IMR-90 (cell line): ENCODE results near the gene CANX. TPM values are rescaled to one million over a fixed set of nuclear protein-coding genes. Genes with fewer than 3 reads are reported as not detected.

Experiments used
- ATAC-seq: fragments of 200-7000 bp; cut with Tn5 transposase; 2 replicates; pipeline ENCODE4 v1.9.1; 2020; ENCODE audit warnings: low read depth, mild to moderate bottlenecking, moderate library complexity
- BruUV-seq: library from RNA; stranded (reverse); fragments of 400-500 nt; replicated peaks from 2 replicates; lab custom pipeline; 2021; lab: Mats Ljungman, UMichigan
- CTCF ChIA-PET: fragments of 300-600 bp; formaldehyde crosslinking; extraction: SDS; loops from one replicate; lab custom pipeline; 2021; ENCODE audit warnings: antibody characterized with exemption; lab: Yijun Ruan, JAX
- POLR2A ChIA-PET: fragments of 300-600 bp; sonication (Branson Sonifier 250); formaldehyde crosslinking; loops from one replicate; lab custom pipeline; 2022; ENCODE audit warnings: antibody characterized with exemption; ENCODE audit not compliant: unreplicated experiment; lab: Charles Lee
- DNase-seq: peaks from one replicate; pipeline ENCODE4 v3.0.0; 2013
- H2AFZ ChIP-seq: replicated peaks from 2 replicates; pipeline ENCODE3; 2013; ENCODE audit warnings: low read length, mild to moderate bottlenecking; ENCODE audit not compliant: poor library complexity
- H2AK5ac ChIP-seq: 2 replicates; pipeline ENCODE4 v1.6.1; 2013; ENCODE audit warnings: low read depth, low read length, inconsistent platforms
- H2AK9ac ChIP-seq: replicated peaks from 2 replicates; pipeline ENCODE3; 2013; ENCODE audit warnings: mild to moderate bottlenecking, low read depth, low read length, moderate library complexity; ENCODE audit not compliant: poor library complexity
- H2BK120ac ChIP-seq: 2 replicates; pipeline ENCODE4 v1.6.1; 2013; ENCODE audit warnings: low read depth, low read length, inconsistent platforms
- H2BK15ac ChIP-seq: 3 replicates; pipeline ENCODE4 v1.6.1; 2013; ENCODE audit warnings: low read depth, low read length, inconsistent platforms
- H2BK20ac ChIP-seq: 2 replicates; pipeline ENCODE4 v1.6.1; 2013; ENCODE audit warnings: low read depth, mild to moderate bottlenecking, inconsistent platforms, low read length, moderate library complexity
- H2BK5ac ChIP-seq: 2 replicates; pipeline ENCODE4 v1.6.1; 2013; ENCODE audit warnings: mild to moderate bottlenecking, low read depth, low read length, inconsistent platforms; ENCODE audit not compliant: poor library complexity, severe bottlenecking
- H3K14ac ChIP-seq: replicated peaks from 2 replicates; pipeline ENCODE4 v1.6.1; 2013; ENCODE audit warnings: low read depth, low read length, inconsistent platforms
- H3K18ac ChIP-seq: 2 replicates; pipeline ENCODE4 v1.6.1; 2013; ENCODE audit warnings: low read depth, low read length, control low read depth
- H3K23ac ChIP-seq: 2 replicates; pipeline ENCODE4 v1.6.1; 2013; ENCODE audit warnings: low read depth, low read length, inconsistent platforms
- H3K27ac ChIP-seq: 2 replicates; pipeline ENCODE4 v1.5.1; 2013; ENCODE audit warnings: mild to moderate bottlenecking, control low read depth, low read length; ENCODE audit not compliant: insufficient read depth
- H3K27me3 ChIP-seq: 2 replicates; pipeline ENCODE4 v1.6.1; 2013; ENCODE audit warnings: low read length; ENCODE audit not compliant: control insufficient read depth, insufficient read depth
- H3K36me3 ChIP-seq: 2 replicates; pipeline ENCODE4 v1.6.1; 2013; ENCODE audit warnings: low read length, mixed read lengths; ENCODE audit not compliant: control insufficient read depth, insufficient read depth
- H3K4ac ChIP-seq: 2 replicates; pipeline ENCODE4 v1.6.1; 2013; ENCODE audit warnings: low read depth, low read length, inconsistent platforms
- H3K4me1 ChIP-seq: 2 replicates; pipeline ENCODE4 v1.6.1; 2013; ENCODE audit warnings: low read length, mixed read lengths; ENCODE audit not compliant: control insufficient read depth, insufficient read depth
- H3K4me2 ChIP-seq: 2 replicates; pipeline ENCODE4 v1.6.1; 2013; ENCODE audit warnings: low read depth, mild to moderate bottlenecking, control low read depth, low read length, moderate library complexity
- H3K4me3 ChIP-seq: 2 replicates; pipeline ENCODE4 v1.5.1; 2013; ENCODE audit warnings: low read depth, mild to moderate bottlenecking, control low read depth, low read length, moderate library complexity; ENCODE audit not compliant: insufficient read depth
- H3K56ac ChIP-seq: 2 replicates; pipeline ENCODE4 v1.6.1; 2013; ENCODE audit warnings: low read length, inconsistent platforms; ENCODE audit not compliant: insufficient read depth; ENCODE audit errors: extremely low read depth
- H3K79me1 ChIP-seq, 2 experiments: 2 replicates each; pipeline ENCODE4 v1.6.1; 2013; ENCODE audit warnings: low read length in 2 of 2, inconsistent platforms in 1 of 2, low read depth in 1 of 2
- H3K9ac ChIP-seq: 2 replicates; pipeline ENCODE4 v1.6.1; 2013; ENCODE audit warnings: low read depth, low read length, control low read depth
- H3K9me1 ChIP-seq: 2 replicates; pipeline ENCODE4 v1.6.1; 2013; ENCODE audit warnings: low read length, inconsistent platforms; ENCODE audit not compliant: insufficient read depth
- H3K9me3 ChIP-seq: 2 replicates; pipeline ENCODE4 v1.6.1; 2013; ENCODE audit warnings: low read length; ENCODE audit not compliant: control insufficient read depth, insufficient read depth
- H4K20me1 ChIP-seq: 2 replicates; pipeline ENCODE4 v1.6.1; 2013; ENCODE audit warnings: low read length, inconsistent platforms; ENCODE audit not compliant: insufficient read depth
- H4K5ac ChIP-seq: 2 replicates; pipeline ENCODE4 v1.6.1; 2013; ENCODE audit warnings: mild to moderate bottlenecking, low read depth, low read length, control low read depth
- H4K8ac ChIP-seq, 2 experiments: 2 replicates each; pipeline ENCODE4 v1.6.1; 2013; ENCODE audit warnings: low read depth in 2 of 2, low read length in 2 of 2, control low read depth in 1 of 2, inconsistent platforms in 1 of 2
- H4K91ac ChIP-seq: 2 replicates; pipeline ENCODE4 v1.6.1; 2013; ENCODE audit warnings: low read depth, low read length, inconsistent platforms; ENCODE audit not compliant: insufficient read depth
- BHLHE40 ChIP-seq: fragments of 150-350 bp; IDR thresholded peaks from 2 replicates; pipeline ENCODE4 v1.6.1; 2016; ENCODE audit warnings: mild to moderate bottlenecking, low read depth, low read length
- CEBPB ChIP-seq: IDR thresholded peaks from 2 replicates; pipeline ENCODE4 v1.6.1; 2012; ENCODE audit warnings: low read depth, low read length, improper control_type of control experiment
- CHD1 ChIP-seq: IDR thresholded peaks from 2 replicates; pipeline ENCODE4 v1.6.1; 2012; ENCODE audit warnings: low read depth, low read length, improper control_type of control experiment
- CTCF ChIP-seq: conservative IDR thresholded peaks from 2 replicates; pipeline ENCODE4 v1.5.1; 2012; ENCODE audit warnings: mild to moderate bottlenecking, low read depth, low read length, improper control_type of control experiment
- ELK1 ChIP-seq: fragments of 150-350 bp; IDR thresholded peaks from 2 replicates; pipeline ENCODE4 v1.6.1; 2016; ENCODE audit warnings: low read depth, mild to moderate bottlenecking, low read length, moderate library complexity, borderline replicate concordance
- FOS ChIP-seq: fragments of 150-350 bp; IDR thresholded peaks from 2 replicates; pipeline ENCODE4 v1.6.1; 2016; ENCODE audit warnings: low read depth, low read length
- MAFK ChIP-seq: IDR thresholded peaks from 2 replicates; pipeline ENCODE4 v1.6.1; 2012; ENCODE audit warnings: low read depth, low read length, improper control_type of control experiment
- MAZ ChIP-seq: IDR thresholded peaks from 2 replicates; pipeline ENCODE4 v1.6.1; 2012; ENCODE audit warnings: low read depth, mild to moderate bottlenecking, low read length, improper control_type of control experiment, moderate library complexity, borderline replicate concordance
- MXI1 ChIP-seq: IDR thresholded peaks from 2 replicates; pipeline ENCODE4 v1.6.1; 2012; ENCODE audit warnings: low read depth, mild to moderate bottlenecking, low read length, moderate library complexity, borderline replicate concordance
- NFE2L2 ChIP-seq: fragments of 150-350 bp; IDR thresholded peaks from 2 replicates; pipeline ENCODE4 v1.6.1; 2016; ENCODE audit warnings: low read depth, mild to moderate bottlenecking, low read length
- POLR2A ChIP-seq: IDR thresholded peaks from 2 replicates; pipeline ENCODE4 v1.6.1; 2012; ENCODE audit warnings: mild to moderate bottlenecking, low read depth, low read length
- RAD21 ChIP-seq: IDR thresholded peaks from 2 replicates; pipeline ENCODE4 v1.6.1; 2012; ENCODE audit warnings: low read length, improper control_type of control experiment
- RCOR1 ChIP-seq: IDR thresholded peaks from 2 replicates; pipeline ENCODE4 v1.6.1; 2012; ENCODE audit warnings: mild to moderate bottlenecking, low read length, improper control_type of control experiment; ENCODE audit not compliant: insufficient replicate concordance
- RFX5 ChIP-seq: IDR thresholded peaks from 2 replicates; pipeline ENCODE4 v1.8.0; 2012; ENCODE audit warnings: low read depth, mild to moderate bottlenecking, low read length, moderate library complexity
- SMC3 ChIP-seq: fragments of 150-350 bp; IDR thresholded peaks from 2 replicates; pipeline ENCODE4 v1.6.1; 2016; ENCODE audit warnings: low read depth, mild to moderate bottlenecking, antibody characterized with exemption, low read length, moderate library complexity
- WGBS, 2 experiments: methylation state at CpG; one replicate each; pipeline versions ENCODE4 v1.1.5 to v1.1.7; 2013; ENCODE audit warnings: missing lambda C conversion rate in 2 of 2; ENCODE audit not compliant: insufficient read length in 1 of 2; ENCODE audit errors: extremely low coverage in 2 of 2; 5-methylcytosine and 5-hydroxymethylcytosine counted together
- dilution Hi-C: fragments of 300-500 bp; cut with HindIII; formaldehyde crosslinking; loops from one replicate; pipeline ENCODE4 v1.14.3; 2018; ENCODE audit warnings: low sequenced_read_pairs; ENCODE audit not compliant: unreplicated experiment
- in situ Hi-C: fragments of 300-500 bp; cut with MboI; formaldehyde crosslinking; loops from 3 replicates; pipeline ENCODE4 v1.14.3; 2019; ENCODE audit warnings: low sequenced_read_pairs, inconsistent platforms, mixed read lengths
- intact Hi-C: fragments of 100-400 bp; cut with micrococcal nuclease; formaldehyde crosslinking; loops from 2 replicates; pipeline ENCODE4 v1.10.0; 2022
- polyA plus RNA-seq, 3 experiments: library from polyadenylated mRNA; depleted of rRNA; stranded (reverse); fragments of >200 nt; gene quantifications; 2 replicates each; pipeline ENCODE4 v1.2.3, GENCODE V29; 2012; ENCODE audit warnings: low replicate concordance in 1 of 3
- total RNA-seq: library from RNA; depleted of rRNA; stranded (reverse); fragments of >200 nt; gene quantifications from 2 replicates; pipeline ENCODE4 v1.2.3, GENCODE V29; 2012
- TF ChIP-seq, protein P1 (sequence below): fragments of 150-350 bp; IDR thresholded peaks from 2 replicates; pipeline ENCODE4 v1.6.1; 2017; ENCODE audit warnings: mild to moderate bottlenecking, antibody characterized with exemption, low read length, low read depth

Gene CANX
- total and polyA plus RNA-seq, 2 of the 4 experiments (the other 2 are of a cell fraction), result 216 to 345 TPM

DNA sequence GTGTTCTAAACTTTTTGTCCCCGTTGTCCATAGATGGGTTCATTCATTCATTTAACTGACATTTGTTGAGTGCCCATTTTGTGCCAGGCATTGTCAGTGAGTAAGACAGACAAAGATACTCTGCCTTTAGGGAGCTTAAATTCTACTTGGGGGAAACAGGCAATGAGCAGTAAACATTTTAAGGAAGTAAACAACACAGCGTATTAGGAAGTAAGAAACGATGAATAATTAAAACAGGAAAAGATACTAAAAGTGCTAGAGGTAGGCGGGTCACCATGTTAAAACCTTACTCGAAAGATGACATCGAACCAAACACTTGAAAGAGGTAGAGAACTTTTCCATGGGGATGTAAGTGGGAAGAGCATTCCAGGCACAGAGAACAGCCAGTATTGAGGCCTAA lies 28.3 kb downstream of the CANX start:
- BruUV-seq, result no TSS peak
- no peak overlapping the region for H3K56ac ChIP-seq
- H2AK5ac ChIP-seq, result no peak overlapping the region
- no peaks in the 10 kb centered on the region for H3K9me3 ChIP-seq
- in situ Hi-C loops (no loop called here), intact Hi-C loops (no loop called here), dilution Hi-C loops (no loop called here)
- H2AK9ac ChIP-seq, result no peak overlapping the region
- H2BK15ac ChIP-seq, result no peak overlapping the region
- H2BK5ac ChIP-seq, result peak overlapping the region; percentile 23
- H4K5ac ChIP-seq, result no peak overlapping the region
- peaks cover 3% of the 10 kb centered on the region for H4K20me1 ChIP-seq
- H3K9ac ChIP-seq, result no peak overlapping the region
- CTCF ChIA-PET, result no interaction called here
- DNase-seq (no peak), ATAC-seq (no peak)
- H4K91ac ChIP-seq, result no peak overlapping the region
- peaks cover 54% of the 10 kb centered on the region for H3K36me3 ChIP-seq
- no peak overlapping the region for H2BK120ac ChIP-seq
- no peak overlapping the region for H3K27ac ChIP-seq
- H3K23ac ChIP-seq, result no peak overlapping the region
- H2BK20ac ChIP-seq, result no peak overlapping the region
- H3K4ac ChIP-seq, result no peak overlapping the region
- H4K8ac ChIP-seq, result no peak overlapping the region
- H3K27me3 ChIP-seq, result no peaks in the 10 kb centered on the region
- 96% methylated on average over 5 of the region's 6 CpGs; no CpG with 5 or more reads in 1 of the 2 experiments for WGBS, 2 experiments
- H3K9me1 ChIP-seq, result peaks cover 3% of the 10 kb centered on the region; the same call in 1 of the 2 replicates
- H3K79me1 ChIP-seq, result peaks cover 21 to 27% of the 10 kb centered on the region in 2 experiments
- TF ChIP-seq CEBPB, result no peak
- no peak for TF ChIP-seq MAFK
- TF ChIP-seq, protein P1, sequence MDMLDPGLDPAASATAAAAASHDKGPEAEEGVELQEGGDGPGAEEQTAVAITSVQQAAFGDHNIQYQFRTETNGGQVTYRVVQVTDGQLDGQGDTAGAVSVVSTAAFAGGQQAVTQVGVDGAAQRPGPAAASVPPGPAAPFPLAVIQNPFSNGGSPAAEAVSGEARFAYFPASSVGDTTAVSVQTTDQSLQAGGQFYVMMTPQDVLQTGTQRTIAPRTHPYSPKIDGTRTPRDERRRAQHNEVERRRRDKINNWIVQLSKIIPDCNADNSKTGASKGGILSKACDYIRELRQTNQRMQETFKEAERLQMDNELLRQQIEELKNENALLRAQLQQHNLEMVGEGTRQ, result no peak
- TF ChIP-seq ELK1, result no peak
- no peak for TF ChIP-seq FOS
- TF ChIP-seq CTCF, result no peak
- no peak for TF ChIP-seq NFE2L2
- TF ChIP-seq MXI1, result no peak
- TF ChIP-seq CHD1, result no peak
- TF ChIP-seq RAD21, result no peak
- TF ChIP-seq MAZ, result no peak
- TF ChIP-seq RCOR1, result no peak
- no peak for TF ChIP-seq RFX5
- no peak for TF ChIP-seq POLR2A
- no peak for TF ChIP-seq SMC3
- no peak for TF ChIP-seq BHLHE40
- no peak overlapping the region for H3K18ac ChIP-seq
- H3K4me1 ChIP-seq, result peaks cover 5% of the 10 kb centered on the region; the same call in 1 of the 2 replicates
- H2AFZ ChIP-seq, result no peak overlapping the region
- H3K14ac ChIP-seq, result no peak overlapping the region
- POLR2A ChIA-PET, result no interaction called here
- no peak overlapping the region for H3K4me3 ChIP-seq
- no peak overlapping the region for H3K4me2 ChIP-seq
